OCI-LY3 (cell line): ENCODE results near the gene CD209.

Source experiments
- H2AFZ ChIP-seq: fragments of 200-600, 300-600 bp; shearing (Covaris generic); 2 replicates; pipeline ENCODE4 v1.6.0; 2014; ENCODE audit warnings: antibody characterized with exemption, low read depth, low read length
- H3K27ac ChIP-seq: fragments of 200-600, 300-600 bp; sonication (generic); 2 replicates; pipeline ENCODE4 v1.5.1; 2014; ENCODE audit warnings: mild to moderate bottlenecking, low read length, moderate library complexity, mixed read lengths
- H3K27me3 ChIP-seq: fragments of 200-600, 300-600 bp; sonication (generic); 2 replicates; pipeline ENCODE4 v1.6.1; 2014; ENCODE audit warnings: low read depth, low read length, mixed read lengths
- H3K36me3 ChIP-seq: fragments of 200-600, 300-600 bp; sonication (generic); replicated peaks from 2 replicates; pipeline ENCODE3; 2014; ENCODE audit warnings: low read depth, low read length, mixed read lengths
- H3K4me1 ChIP-seq: fragments of 300-600, 200-600 bp; sonication (generic); 2 replicates; pipeline ENCODE4 v1.6.1; 2014; ENCODE audit warnings: low read length, mixed read lengths
- H3K4me2 ChIP-seq: fragments of 200-600, 300-600 bp; sonication (generic); 2 replicates; pipeline ENCODE4 v1.6.1; 2014; ENCODE audit warnings: low read length, mixed read lengths
- H3K4me3 ChIP-seq: fragments of 300-600, 200-600 bp; sonication (generic); 2 replicates; pipeline ENCODE4 v1.5.1; 2014; ENCODE audit warnings: antibody characterized with exemption, mild to moderate bottlenecking, low read length, moderate library complexity
- H3K79me2 ChIP-seq: fragments of 300-600, 200-600 bp; shearing (Covaris generic); 2 replicates; pipeline ENCODE4 v1.6.1; 2014; ENCODE audit warnings: mild to moderate bottlenecking, low read length, mixed read lengths
- H3K9ac ChIP-seq: fragments of 300-600, 200-600 bp; shearing (Covaris generic); 2 replicates; pipeline ENCODE4 v1.6.0; 2014; ENCODE audit warnings: mild to moderate bottlenecking, low read length, moderate library complexity
- H3K9me3 ChIP-seq: fragments of 200-600, 300-600 bp; shearing (Covaris generic); 2 replicates; pipeline ENCODE4 v1.6.1; 2014; ENCODE audit warnings: low read length, mixed read lengths; ENCODE audit not compliant: insufficient read depth
- H4K20me1 ChIP-seq: fragments of 200-600, 300-600 bp; sonication (generic); 2 replicates; pipeline ENCODE4 v1.6.1; 2016; ENCODE audit warnings: low read length, mixed read lengths; ENCODE audit not compliant: insufficient read depth
- CTCF ChIP-seq: fragments of 200-600, 300-600 bp; sonication (generic); IDR thresholded peaks from 2 replicates; pipeline ENCODE4 v1.5.1; 2014; ENCODE audit warnings: antibody characterized with exemption, low read length, low read depth
- EZH2phosphoT487 ChIP-seq: fragments of 200-600 bp; shearing (Covaris generic); IDR thresholded peaks from 2 replicates; pipeline ENCODE4 v1.6.1; 2018; ENCODE audit warnings: antibody characterized with exemption, mixed run types, low read depth

The CD209 gene

GRCh38 chr19:7703332-7703731 is 44.0 kb downstream of the CD209 start:
- Histone ChIP-seq H3K36me3 (no peaks in the 10 kb centered on the region), H3K4me1 (peaks cover 64% of the 10 kb centered on the region), H2AFZ (no peak overlapping the region), H3K79me2 (no peaks in the 10 kb centered on the region), H3K27ac (no peak overlapping the region), H3K9ac (no peak overlapping the region), H3K4me3 (no peak overlapping the region), H3K27me3 (peaks cover 72% of the 10 kb centered on the region), H4K20me1 (no peaks in the 10 kb centered on the region; the same call in 1 of the 2 replicates), H3K4me2 (no peak overlapping the region), H3K9me3 (no peaks in the 10 kb centered on the region)
- no peak for TF ChIP-seq CTCF
- no peak for TF ChIP-seq EZH2phosphoT487

- no peak for TF ChIP-seq EZH2phosphoT487
- TF ChIP-seq CTCF = no peak
- H3K4me2 ChIP-seq = peak within 1 kb of the TSS; percentile 46
- no peaks in the 10 kb centered on the region for H3K36me3 ChIP-seq
- H3K4me3 ChIP-seq = peak within 1 kb of the TSS; percentile 24; the same call in 1 of the 2 replicates
- no peaks in the 10 kb centered on the region for H4K20me1 ChIP-seq
- peak within 1 kb of the TSS; percentile 1; the same call in 1 of the 2 replicates for H3K9ac ChIP-seq
- peaks cover 75% of the 10 kb centered on the region for H3K27me3 ChIP-seq
- no peaks in the 10 kb centered on the region for H3K9me3 ChIP-seq
- peaks cover 60% of the 10 kb centered on the region for H3K4me1 ChIP-seq
- no peak within 1 kb of the TSS for H2AFZ ChIP-seq
- peak within 1 kb of the TSS; percentile 15; the same call in 1 of the 2 replicates for H3K27ac ChIP-seq
- H3K79me2 ChIP-seq = no peaks in the 10 kb centered on the region
These were observed 45.5 kb downstream of the CD209 start, which contains the start of gene FCER2 for GRCh38 chr19:7701654-7702457. FCER2 (minus strand) TSS chr19:7702131; CDS start chr19:7699760, 2,371 bp downstream.

GRCh38 chr19:7701049-7701653 is 46.2 kb downstream of the CD209 start:
- TF ChIP-seq EZH2phosphoT487 (no peak), CTCF (no peak)
- H3K79me2 ChIP-seq = no peaks in the 10 kb centered on the region
- no peaks in the 10 kb centered on the region for H3K9me3 ChIP-seq
- H3K27ac ChIP-seq = no peak overlapping the region
- peaks cover 52% of the 10 kb centered on the region for H3K4me1 ChIP-seq
- H3K4me2 ChIP-seq = no peak overlapping the region
- H2AFZ ChIP-seq = no peak overlapping the region
- no peak overlapping the region for H3K4me3 ChIP-seq
- H3K27me3 ChIP-seq = peaks cover 71% of the 10 kb centered on the region
- no peak overlapping the region for H3K9ac ChIP-seq
- H3K36me3 ChIP-seq = no peaks in the 10 kb centered on the region
- H4K20me1 ChIP-seq = no peaks in the 10 kb centered on the region
